ENCODE measurements around the gene C2CD3.

GRCh38 chr11:74168838-74169237 lies 2.0 kb downstream of the C2CD3 start:
- no peak for TF ChIP-seq USF1 (IDR thresholded peaks at IDR 0.05; ENCODE audit: borderline replicate concordance, extremely low read length, insufficient read depth, low read depth, low read length)
- no peak for TF ChIP-seq POLR2A (IDR thresholded peaks at IDR 0.05; ENCODE audit: low read depth, low read length)
- TF ChIP-seq SMAD1 (IDR thresholded peaks at IDR 0.05; ENCODE audit: low read depth, partially characterized antibody) = no peak
- TF ChIP-seq POLR2AphosphoS5 (IDR thresholded peaks at IDR 0.05; ENCODE audit: low read length) = no peak
- no peak for TF ChIP-seq YY1 (IDR thresholded peaks at IDR 0.05; ENCODE audit: low read depth, low read length)
- no peak for TF ChIP-seq IKZF2 (IDR thresholded peaks at IDR 0.05)
- TF ChIP-seq CTCF (IDR thresholded peaks at IDR 0.05 in 2 of 3, conservative IDR thresholded peaks at IDR 0.05 in 1 of 3; ENCODE audit: control insufficient read depth in 2 of 3, extremely low read depth in 1 of 3, insufficient read depth in 1 of 3, low read depth in 3 of 3, low read length in 3 of 3) = no peak
- TF ChIP-seq PBX3 (IDR thresholded peaks at IDR 0.05; ENCODE audit: insufficient replicate concordance, low read depth, low read length) = no peak
